NB4 (cell line): ENCODE measurements around the gene ZNF236.

Source experiments
- MAX ChIP-seq: IDR thresholded peaks from 2 replicates; pipeline ENCODE4 v1.6.1; 2011; ENCODE audit warnings: low read depth, low read length
- MYC ChIP-seq: IDR thresholded peaks from 2 replicates; pipeline ENCODE4 v1.6.1; 2011; ENCODE audit warnings: low read depth, low read length
- POLR2A ChIP-seq: IDR thresholded peaks from 2 replicates; pipeline ENCODE4 v1.6.1; 2011; ENCODE audit warnings: mild to moderate bottlenecking; ENCODE audit not compliant: insufficient read length; ENCODE audit errors: extremely low read depth
- TF ChIP-seq, protein P1 (sequence below): IDR thresholded peaks from one replicate; pipeline ENCODE4 v1.5.1; 2012; ENCODE audit warnings: low read depth, low read length

DNA sequence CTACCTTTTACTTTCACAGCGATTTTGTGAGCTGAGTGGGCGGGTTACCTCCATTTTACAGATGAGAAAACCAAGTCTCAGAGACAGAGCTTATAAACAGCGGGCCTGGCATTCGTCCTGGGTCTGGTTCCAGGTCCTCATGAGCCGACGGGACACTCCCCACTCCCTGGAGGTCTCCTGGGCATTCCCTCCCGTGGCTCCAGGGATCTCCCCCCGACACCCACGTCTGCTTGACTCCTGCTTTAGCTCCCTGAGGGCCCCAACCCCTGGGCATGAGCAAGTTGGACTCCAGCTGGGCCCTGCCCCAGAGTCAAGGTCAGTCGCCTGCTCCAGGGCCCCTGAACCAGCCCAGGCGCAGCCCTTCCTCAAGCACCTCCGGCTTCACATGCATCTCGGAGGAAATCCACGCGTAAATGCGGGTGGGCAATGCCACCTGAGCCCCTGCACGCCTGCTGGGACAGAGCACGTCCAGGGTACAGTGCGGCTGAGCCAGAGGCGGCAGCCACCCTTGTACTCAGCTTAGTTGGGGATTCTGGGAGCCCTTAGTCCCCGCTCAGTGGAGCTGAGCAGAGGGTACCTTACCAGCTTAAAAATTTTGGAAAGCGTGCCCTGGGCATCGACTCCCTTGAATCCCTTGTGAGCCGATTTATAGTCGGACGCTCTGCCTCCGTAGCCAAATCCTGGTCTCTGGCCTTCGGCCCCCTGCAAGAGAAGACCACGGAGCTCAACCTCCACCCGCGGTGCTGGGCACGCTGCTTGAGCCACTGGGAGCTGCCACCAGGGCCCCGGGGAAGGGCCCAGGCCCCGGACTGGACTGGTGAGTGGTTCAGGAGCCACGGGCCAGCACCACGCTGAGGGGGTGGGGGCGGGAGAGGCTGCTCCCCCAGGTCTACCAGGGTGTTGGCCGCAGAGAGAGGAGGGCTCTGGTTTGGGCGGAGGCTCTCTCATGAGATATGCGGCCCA is 162.1 kb downstream of the ZNF236 start:
- TF ChIP-seq, protein P1, sequence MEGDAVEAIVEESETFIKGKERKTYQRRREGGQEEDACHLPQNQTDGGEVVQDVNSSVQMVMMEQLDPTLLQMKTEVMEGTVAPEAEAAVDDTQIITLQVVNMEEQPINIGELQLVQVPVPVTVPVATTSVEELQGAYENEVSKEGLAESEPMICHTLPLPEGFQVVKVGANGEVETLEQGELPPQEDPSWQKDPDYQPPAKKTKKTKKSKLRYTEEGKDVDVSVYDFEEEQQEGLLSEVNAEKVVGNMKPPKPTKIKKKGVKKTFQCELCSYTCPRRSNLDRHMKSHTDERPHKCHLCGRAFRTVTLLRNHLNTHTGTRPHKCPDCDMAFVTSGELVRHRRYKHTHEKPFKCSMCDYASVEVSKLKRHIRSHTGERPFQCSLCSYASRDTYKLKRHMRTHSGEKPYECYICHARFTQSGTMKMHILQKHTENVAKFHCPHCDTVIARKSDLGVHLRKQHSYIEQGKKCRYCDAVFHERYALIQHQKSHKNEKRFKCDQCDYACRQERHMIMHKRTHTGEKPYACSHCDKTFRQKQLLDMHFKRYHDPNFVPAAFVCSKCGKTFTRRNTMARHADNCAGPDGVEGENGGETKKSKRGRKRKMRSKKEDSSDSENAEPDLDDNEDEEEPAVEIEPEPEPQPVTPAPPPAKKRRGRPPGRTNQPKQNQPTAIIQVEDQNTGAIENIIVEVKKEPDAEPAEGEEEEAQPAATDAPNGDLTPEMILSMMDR: no peak
- TF ChIP-seq POLR2A (no peak), MAX (no peak), MYC (no peak)
